Measurements from ENCODE around the gene VENTX.
A peak's percentile ranks its signal among the peaks of the same experiment; 100 is the strongest.

VENTX gene

GRCh38 chr10:133272964-133273420 lies 35.3 kb downstream of the VENTX start (continued):
- TF ChIP-seq ZNF174 (tag by site-specific recombination; IDR thresholded peaks at IDR 0.05) (no peak), GLI2 (tag by site-specific recombination; IDR thresholded peaks at IDR 0.05; ENCODE audit: borderline replicate concordance, low read depth) (no peak)

GRCh38 chr10:133273534-133274143 lies 36.0 kb downstream of the VENTX start:
- POLR2A ChIA-PET = no interaction called here

More at GRCh38 chr10:133273534-133274143, 36.0 kb downstream of the VENTX start:
- Histone ChIP-seq H3K36me3 (ENCODE audit: control insufficient read depth in 2 of 2, insufficient read depth in 1 of 2, low read length in 2 of 2) (peaks cover 0 to 7% of the 10 kb centered on the region in 2 experiments; a peak in 1 of 3 replicates), H3K4me1 (ENCODE audit: control insufficient read depth, insufficient read depth, low read length) (no peaks in the 10 kb centered on the region), H3K9me3 (ENCODE audit: control insufficient read depth, insufficient read depth, low read depth, low read length) (no peaks in the 10 kb centered on the region), H3K4me3 (ENCODE audit: low read depth, low read length) (no peak overlapping the region), H3K27ac (ENCODE audit: extremely low read depth, low read depth, low read length) (no peak overlapping the region)
- CTCF ChIA-PET = interaction anchor here (0.6 to 1.2 kb wide), 2 partner anchors 56 to 225 kb away, joined by 3 to 4 read pairs; no protein-coding TSS in a partner anchor
- TF ChIP-seq INSM2 (tag by site-specific recombination; IDR thresholded peaks at IDR 0.05) = no peak
- no peak for TF ChIP-seq ZNF174 (tag by site-specific recombination; IDR thresholded peaks at IDR 0.05)
- TF ChIP-seq PBX3 (CRISPR knock-in tag; IDR thresholded peaks at IDR 0.05) = no peak
- TF ChIP-seq ZNF184 (tag by site-specific recombination; IDR thresholded peaks at IDR 0.05) = no peak
- no peak for TF ChIP-seq ZNF664 (tag by site-specific recombination; IDR thresholded peaks at IDR 0.05)
- no peak for TF ChIP-seq ZNF571 (tag by site-specific recombination; IDR thresholded peaks at IDR 0.05)
- TF ChIP-seq PRDM4 (tag by site-specific recombination; IDR thresholded peaks at IDR 0.05) = no peak
- peak; percentile 37; the same call in 1 of the 2 replicates for TF ChIP-seq KLF8 (tag by site-specific recombination; IDR thresholded peaks at IDR 0.05)
- no peak for TF ChIP-seq ZNF518A (tag by site-specific recombination; conservative IDR thresholded peaks at IDR 0.05; ENCODE audit: low read depth)
